ENCODE results near the gene UNK. TPM values are rescaled to one million over a fixed set of nuclear protein-coding genes. Genes with fewer than 3 reads are reported as not detected.
"Not testable (repeated sequence)": the region's sequence is repeated elsewhere in the genome, so short reads cannot be mapped to it uniquely, and the experiment has no call there.

UNK gene
- polyA plus RNA-seq, 12 donors = 20.5 to 42.4 (median 26.6) TPM; not detected in 1

GRCh38 chr17:75870228-75870627 lies 85.6 kb downstream of the UNK start:
- DNase-seq = not testable (repeated sequence)

DNA sequence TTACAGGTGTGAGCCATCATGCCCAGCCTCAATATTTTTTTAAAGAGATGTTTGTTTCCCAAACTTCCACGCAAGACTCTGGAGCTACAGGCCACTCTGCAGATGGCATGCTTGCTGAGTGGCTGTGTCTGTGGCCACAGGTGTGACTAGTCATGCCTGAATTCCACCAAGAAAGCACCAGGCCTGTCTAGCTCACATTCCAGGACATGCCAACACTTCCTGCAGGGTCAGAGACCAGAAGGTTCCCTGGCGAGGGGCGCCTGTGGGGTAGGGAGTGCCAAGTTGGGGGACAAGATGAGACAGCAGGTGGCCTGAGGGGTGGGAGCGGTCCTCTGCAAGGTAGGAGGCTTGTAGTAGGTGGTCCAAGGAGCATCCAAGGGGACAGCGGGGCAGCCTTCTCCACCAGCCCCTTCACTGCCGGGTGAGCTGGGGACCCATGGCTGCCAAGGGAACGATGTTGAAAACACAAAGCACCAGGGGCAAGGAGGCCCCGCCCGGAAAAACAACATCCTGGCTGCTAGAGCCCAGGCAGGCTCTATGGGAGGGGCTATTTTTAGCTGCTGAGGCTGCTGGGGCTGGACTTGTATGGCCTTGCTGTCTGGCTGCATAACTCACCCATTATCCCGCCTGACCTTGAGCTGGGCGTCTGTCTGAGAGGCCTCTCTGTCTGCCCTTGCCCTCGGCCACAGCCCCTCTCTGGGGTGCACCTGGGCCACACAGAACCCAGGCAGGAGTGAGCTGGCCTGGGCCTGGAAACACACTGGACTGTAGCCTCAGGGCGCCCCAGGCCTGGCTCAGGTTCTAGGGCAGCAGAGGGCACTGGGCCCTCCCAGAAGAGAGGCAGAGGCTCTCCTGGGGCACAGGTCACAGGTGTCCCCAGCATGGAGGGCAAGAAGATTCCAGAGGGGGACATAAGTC lies 88.1 kb downstream of the UNK start:
- peak; percentile 52 for DNase-seq

GRCh38 chr17:75873587-75874322 lies 89.1 kb downstream of the UNK start:
- DNase-seq = no peak

GRCh38 chr17:75874323-75875181 lies 89.9 kb downstream of the UNK start:
- no peak for DNase-seq

Other genes starting within 250 kb of the UNK start
- gene MYO15B, start 197.0 kb upstream of the UNK start, polyA plus RNA-seq (ENCODE audit: insufficient read length in 12 of 12) = 100 to 1,000 TPM in 6 of 12 donors, 10 to 100 TPM in 5, not detected in 1; 56.2 to 196 (median 104) TPM
- 10 to 100 TPM in 2 of 12 donors, 1 to 10 TPM in 9, not detected in 1; 5.3 to 12.2 (median 7.5) TPM for gene SMIM5, start 151.4 kb upstream of the UNK start, polyA plus RNA-seq (ENCODE audit: insufficient read length in 12 of 12)
- gene RECQL5, start 117.7 kb upstream of the UNK start, polyA plus RNA-seq (ENCODE audit: insufficient read length in 12 of 12) = 10 to 100 TPM in 11 of 12 donors, not detected in 1; 12.3 to 36.8 (median 16.4) TPM
- gene SAP30BP, start 117.5 kb upstream of the UNK start, polyA plus RNA-seq (ENCODE audit: insufficient read length in 12 of 12) = 100 to 1,000 TPM in 1 of 12 donors, 10 to 100 TPM in 10, not detected in 1; 66.0 to 125 (median 72.9) TPM
- gene ITGB4, start 63.3 kb upstream of the UNK start, polyA plus RNA-seq (ENCODE audit: insufficient read length in 12 of 12) = 10 to 100 TPM in 3 of 12 donors, 1 to 10 TPM in 8, not detected in 1; 3.3 to 55.7 (median 5.9) TPM
- gene GALK1, start 19.6 kb upstream of the UNK start, polyA plus RNA-seq (ENCODE audit: insufficient read length in 12 of 12) = 10 to 100 TPM in 11 of 12 donors, not detected in 1; 15.1 to 26.5 (median 21.0) TPM
- gene UNC13D, start 59.6 kb downstream of the UNK start, polyA plus RNA-seq (ENCODE audit: insufficient read length in 12 of 12) = 10 to 100 TPM in 2 of 12 donors, 1 to 10 TPM in 9, not detected in 1; 3.1 to 14.7 (median 3.9) TPM
- 100 to 1,000 TPM in 1 of 12 donors, 10 to 100 TPM in 10, not detected in 1; 43.3 to 104 (median 48.5) TPM for gene WBP2, start 70.5 kb downstream of the UNK start, polyA plus RNA-seq (ENCODE audit: insufficient read length in 12 of 12)
- 10 to 100 TPM in 11 of 12 donors, not detected in 1; 15.8 to 46.4 (median 21.5) TPM for gene TRIM47, start 93.8 kb downstream of the UNK start, polyA plus RNA-seq (ENCODE audit: insufficient read length in 12 of 12)
- gene TRIM65, start 112.1 kb downstream of the UNK start, polyA plus RNA-seq (ENCODE audit: insufficient read length in 12 of 12) = 10 to 100 TPM in 11 of 12 donors, not detected in 1; 11.9 to 19.8 (median 13.9) TPM
- gene MRPL38, start 120.1 kb downstream of the UNK start, polyA plus RNA-seq (ENCODE audit: insufficient read length in 12 of 12) = 100 to 1,000 TPM in 1 of 12 donors, 10 to 100 TPM in 10, not detected in 1; 44.7 to 117 (median 54.7) TPM
- gene FBF1, start 156.2 kb downstream of the UNK start, polyA plus RNA-seq (ENCODE audit: insufficient read length in 12 of 12) = 10 to 100 TPM in 2 of 12 donors, 1 to 10 TPM in 9, not detected in 1; 3.5 to 15.9 (median 6.5) TPM
- 10 to 100 TPM in 11 of 12 donors, not detected in 1; 16.8 to 23.3 (median 20.8) TPM for gene ACOX1, start 194.4 kb downstream of the UNK start, polyA plus RNA-seq (ENCODE audit: insufficient read length in 12 of 12)
- 10 to 100 TPM in 9 of 12 donors, 1 to 10 TPM in 2, not detected in 1; 8.5 to 21.1 (median 13.1) TPM for gene TEN1, start 194.4 kb downstream of the UNK start, polyA plus RNA-seq (ENCODE audit: insufficient read length in 12 of 12)
- gene CDK3, start 216.0 kb downstream of the UNK start, polyA plus RNA-seq (ENCODE audit: insufficient read length in 12 of 12) = 10 to 100 TPM in 2 of 12 donors, 1 to 10 TPM in 8, not detected in 2; 3.5 to 16.6 (median 6.9) TPM
- gene EVPL, start 242.5 kb downstream of the UNK start, polyA plus RNA-seq (ENCODE audit: insufficient read length in 12 of 12) = 10 to 100 TPM in 3 of 12 donors, 1 to 10 TPM in 1, under 1 TPM in 6, not detected in 2; 0.12 to 47.8 (median 0.44) TPM

Data from muscle of arm (tissue), 12 donors.